HG03565 (cell line): Measurements from ENCODE around the gene SLC25A45.
"Not testable (repeated sequence)": the region's sequence is repeated elsewhere in the genome, so short reads cannot be mapped to it uniquely, and the experiment has no call there.

Source experiments
- ATAC-seq: cut with Tn5 transposase; IDR thresholded peaks from one replicate; pipeline ENCODE4 v1.9.1; 2021; ENCODE audit warnings: mild to moderate bottlenecking, moderate library complexity; ENCODE audit not compliant: unreplicated experiment

The SLC25A45 gene

GRCh38 chr11:65421794-65422632, 39.6 kb upstream of the SLC25A45 start:
- no peak for ATAC-seq

GRCh38 chr11:65420979-65421793, 38.7 kb upstream of the SLC25A45 start:
- ATAC-seq: no peak

GRCh38 chr11:65420506-65420905, 38.1 kb upstream of the SLC25A45 start:
- no peak for ATAC-seq

GRCh38 chr11:65419772-65420481, 37.5 kb upstream of the SLC25A45 start:
- no peak for ATAC-seq

GRCh38 chr11:65419460-65419771, 37.0 kb upstream of the SLC25A45 start:
- ATAC-seq: no peak

- ATAC-seq: peak; percentile 24
Observed at GRCh38 chr11:65418681-65419459, 36.4 kb upstream of the SLC25A45 start.

GRCh38 chr11:65418431-65418680, 35.9 kb upstream of the SLC25A45 start:
- no peak for ATAC-seq

GRCh38 chr11:65417702-65418430, 35.4 kb upstream of the SLC25A45 start:
- no peak for ATAC-seq

GRCh38 chr11:65416841-65417701, 34.6 kb upstream of the SLC25A45 start:
- ATAC-seq: no peak

- peak; percentile 29 for ATAC-seq
Observed at GRCh38 chr11:65416341-65416824, 33.9 kb upstream of the SLC25A45 start.

- no peak for ATAC-seq
Observed at GRCh38 chr11:65415499-65416340, 33.3 kb upstream of the SLC25A45 start.

- no peak for ATAC-seq
Observed at GRCh38 chr11:65414776-65415498, 32.5 kb upstream of the SLC25A45 start.

- not testable (repeated sequence) for ATAC-seq
Observed at GRCh38 chr11:65413077-65413664, 30.7 kb upstream of the SLC25A45 start.

- ATAC-seq: no peak
Observed at GRCh38 chr11:65412271-65413076, 30.0 kb upstream of the SLC25A45 start.

GRCh38 chr11:65411681-65412070, 29.2 kb upstream of the SLC25A45 start:
- ATAC-seq: no peak

- no peak for ATAC-seq
Observed at GRCh38 chr11:65410936-65411680, 28.7 kb upstream of the SLC25A45 start.
